ENCODE results near the gene ERBB2.

GRCh38 chr17:39754958-39755553 lies 55.2 kb downstream of the ERBB2 start:
- TF ChIP-seq POLR2AphosphoS5 (IDR thresholded peaks at IDR 0.05) (no peak), CTCF (IDR thresholded peaks at IDR 0.05) (no peak)
